Neural crest cell (in vitro differentiated cells): Measurements from ENCODE around the gene C14orf119. TPM values are rescaled to one million over a fixed set of nuclear protein-coding genes. Genes with fewer than 3 reads are reported as not detected.

Experiments used
- DNase-seq: peaks from one replicate; pipeline ENCODE4 v3.0.0; 2021; ENCODE audit warnings: low read depth, mixed read lengths, low spot score
- H3K27ac Mint-ChIP-seq: one replicate; pipeline ENCODE4 v1.8.0; 2021; ENCODE audit warnings: mild to moderate bottlenecking, mixed read lengths; ENCODE audit not compliant: unreplicated experiment
- H3K27me3 Mint-ChIP-seq: 2 replicates; pipeline ENCODE4 v1.8.0; 2021; ENCODE audit warnings: low read depth, mild to moderate bottlenecking, mixed read lengths
- H3K36me3 Mint-ChIP-seq: 2 replicates; pipeline ENCODE4 v1.8.0; 2021; ENCODE audit warnings: low read depth, mild to moderate bottlenecking, mixed read lengths
- H3K4me1 Mint-ChIP-seq: 2 replicates; pipeline ENCODE4 v1.8.0; 2021; ENCODE audit warnings: mixed read lengths
- H3K4me3 Mint-ChIP-seq: one replicate; pipeline ENCODE4 v1.8.0; 2021; ENCODE audit warnings: mild to moderate bottlenecking, mixed read lengths
- H3K9me3 Mint-ChIP-seq: 2 replicates; pipeline ENCODE4 v1.8.0; 2021; ENCODE audit warnings: mixed read lengths
- CTCF ChIP-seq: fragments of 200-600 bp; sonication (generic); conservative IDR thresholded peaks from 2 replicates; pipeline ENCODE4 v1.5.0; 2021; ENCODE audit warnings: antibody characterized with exemption, mild to moderate bottlenecking
- total RNA-seq: library from RNA; stranded (reverse); gene quantifications from 2 replicates; pipeline ENCODE4 v1.2.1, GENCODE V29; 2021

The C14orf119 gene
- total RNA-seq, 1 donor from 2014 or later: 48.6 TPM

DNA sequence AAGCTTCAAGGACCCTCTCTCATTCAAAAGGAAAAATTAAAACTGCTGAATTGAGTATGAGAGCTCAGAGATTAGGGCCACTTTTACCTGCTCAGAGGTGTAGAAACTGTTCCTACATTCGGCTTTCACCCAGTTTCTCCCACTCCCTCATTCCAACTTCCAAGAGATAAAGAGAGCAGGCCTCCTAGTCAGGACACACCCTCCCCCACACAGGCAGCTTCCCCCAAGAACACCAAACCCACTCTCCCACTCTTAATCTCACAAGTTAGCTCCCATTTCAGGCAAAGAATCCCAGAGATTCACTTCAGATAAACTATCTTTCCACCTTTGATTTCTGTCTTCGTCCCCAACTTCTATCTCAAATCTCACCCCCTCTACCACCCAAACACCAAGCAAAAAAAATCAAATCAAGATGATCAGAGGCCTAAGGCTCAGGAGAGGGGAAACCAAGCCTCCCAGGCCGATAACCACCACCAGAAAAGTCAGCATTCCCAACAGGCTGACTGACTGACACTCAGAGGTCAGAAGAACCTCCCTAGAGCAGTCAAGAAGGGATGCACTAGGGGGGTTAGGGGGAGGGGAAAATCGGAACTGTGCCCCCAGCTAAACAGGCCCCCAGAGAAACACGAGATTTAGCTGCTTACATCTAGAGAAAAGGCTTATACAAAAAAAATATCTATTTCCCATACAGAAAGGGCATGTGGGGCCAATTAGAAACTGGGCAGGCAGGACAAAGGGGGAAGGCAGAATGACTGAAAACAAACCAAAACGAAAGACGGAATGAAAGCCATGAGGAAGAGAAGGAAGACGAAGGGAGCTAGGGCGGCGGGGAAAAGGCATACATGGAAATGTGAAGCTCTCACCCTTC is 24.8 kb upstream of the C14orf119 start:
- peak overlapping the region; percentile 99 for H3K27ac Mint-ChIP-seq
- DNase-seq: no peak
- no peak for TF ChIP-seq CTCF
- H3K9me3 Mint-ChIP-seq: no peaks in the 10 kb centered on the region
- no peaks in the 10 kb centered on the region for H3K27me3 Mint-ChIP-seq
- H3K36me3 Mint-ChIP-seq: peaks cover 17% of the 10 kb centered on the region
- H3K4me1 Mint-ChIP-seq: peaks cover 52% of the 10 kb centered on the region
- H3K4me3 Mint-ChIP-seq: peak overlapping the region; percentile 100

DNA sequence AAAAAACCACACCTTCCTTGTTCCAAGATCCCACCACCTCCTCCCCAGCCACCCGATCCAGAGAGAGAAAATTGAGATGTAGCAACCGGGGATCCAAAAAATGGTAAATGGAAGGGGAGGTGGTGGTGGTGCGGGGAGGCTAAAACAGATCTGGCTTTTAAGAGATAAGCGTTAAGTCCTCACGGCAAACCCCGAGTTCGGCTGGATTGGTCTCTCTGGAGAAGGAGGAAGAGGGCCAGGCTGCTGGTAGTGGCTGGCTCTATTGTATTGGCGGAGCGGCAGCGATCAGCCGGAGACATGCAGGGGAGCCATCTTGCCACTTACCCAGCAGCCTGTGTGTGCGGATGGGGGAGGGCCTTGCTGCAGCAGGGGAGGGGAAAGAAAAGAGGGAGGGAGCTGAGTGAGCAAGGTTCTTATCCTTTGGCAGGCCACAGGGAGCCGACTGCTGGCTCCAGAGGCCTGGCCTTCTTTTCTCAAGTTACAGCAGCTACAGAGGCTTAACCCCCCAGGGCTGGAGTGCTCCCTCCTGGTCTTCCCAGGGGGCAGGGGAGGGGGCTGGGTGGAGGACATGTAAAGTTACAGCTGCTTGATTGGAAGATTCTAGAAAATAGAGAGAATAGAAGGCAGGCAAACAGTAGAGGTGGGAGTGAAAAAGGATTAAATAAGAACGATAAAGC is 23.9 kb upstream of the C14orf119 start:
- peak overlapping the region; percentile 99 for H3K27ac Mint-ChIP-seq
- peak overlapping the region; percentile 100 for H3K4me3 Mint-ChIP-seq
- no peak for TF ChIP-seq CTCF
- H3K9me3 Mint-ChIP-seq: no peaks in the 10 kb centered on the region
- no peaks in the 10 kb centered on the region for H3K27me3 Mint-ChIP-seq
- peaks cover 44% of the 10 kb centered on the region for H3K4me1 Mint-ChIP-seq
- H3K36me3 Mint-ChIP-seq: peaks cover 12% of the 10 kb centered on the region
- DNase-seq: peak; percentile 73

DNA sequence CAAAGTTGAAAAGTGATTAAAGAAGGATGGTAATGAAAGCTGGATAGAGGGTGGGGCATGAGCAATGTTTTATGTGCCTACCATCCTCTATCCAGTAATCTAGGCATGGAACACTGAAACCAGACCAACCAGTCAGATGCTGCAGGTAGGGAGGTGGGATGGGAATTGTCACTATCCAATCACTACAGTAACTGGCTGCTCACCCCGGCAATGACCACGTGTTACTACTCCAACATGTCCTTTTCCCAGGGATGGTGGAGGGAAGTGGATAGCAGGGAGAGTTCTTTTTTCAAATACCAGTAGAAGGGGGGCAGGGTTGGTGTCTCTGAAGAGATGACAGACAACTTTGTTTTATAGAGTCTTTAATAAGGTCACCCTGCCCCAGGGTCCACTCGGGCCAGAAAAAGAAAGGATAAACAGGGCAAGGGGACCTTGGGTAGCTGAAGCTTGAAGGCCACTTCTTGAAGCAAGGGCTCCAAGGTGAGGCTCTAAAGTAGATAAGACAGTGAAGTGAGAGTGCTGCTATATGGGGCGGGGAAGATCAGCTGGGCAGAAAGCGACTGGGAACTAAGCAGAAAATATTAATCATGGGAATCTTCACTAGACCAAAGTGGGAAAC is 23.3 kb upstream of the C14orf119 start:
- no peak for DNase-seq
- peak overlapping the region; percentile 99 for H3K27ac Mint-ChIP-seq
- peaks cover 40% of the 10 kb centered on the region for H3K4me1 Mint-ChIP-seq
- H3K4me3 Mint-ChIP-seq: peak overlapping the region; percentile 100
- TF ChIP-seq CTCF: no peak
- H3K27me3 Mint-ChIP-seq: no peaks in the 10 kb centered on the region
- H3K9me3 Mint-ChIP-seq: no peaks in the 10 kb centered on the region
- H3K36me3 Mint-ChIP-seq: peaks cover 12% of the 10 kb centered on the region

DNA sequence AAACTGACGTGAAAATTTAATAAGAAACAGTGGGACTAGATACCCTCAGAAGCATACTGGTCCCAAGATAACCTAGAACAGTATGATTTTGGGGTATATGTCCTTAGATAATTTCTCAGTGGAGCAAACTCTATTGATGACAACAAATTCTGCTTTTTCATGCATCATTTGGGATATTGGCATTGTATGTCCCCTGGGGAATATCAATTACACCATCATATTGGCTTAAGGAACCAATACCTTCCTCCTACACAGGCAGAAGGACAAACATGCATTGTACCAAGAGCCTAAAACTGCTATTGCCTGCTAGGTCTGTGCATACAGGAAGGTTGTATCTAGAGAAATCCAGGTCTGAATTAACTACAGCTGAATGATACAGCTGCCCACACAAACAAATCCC is 20.4 kb upstream of the C14orf119 start:
- Mint-ChIP-seq H3K4me1 (peaks cover 25% of the 10 kb centered on the region), H3K4me3 (no peak overlapping the region), H3K9me3 (no peaks in the 10 kb centered on the region)

More for the DNA sequence above, 20.4 kb upstream of the C14orf119 start:
- Mint-ChIP-seq H3K36me3 (peaks cover 13% of the 10 kb centered on the region), H3K27ac (no peak overlapping the region), H3K27me3 (no peaks in the 10 kb centered on the region)
- TF ChIP-seq CTCF: no peak
- DNase-seq: no peak
